Measurements from ENCODE around the gene MTFR2.

The MTFR2 gene

GRCh38 chr6:136216503-136217401 is 33.4 kb downstream of the MTFR2 start:
- TF ChIP-seq, protein P1, sequence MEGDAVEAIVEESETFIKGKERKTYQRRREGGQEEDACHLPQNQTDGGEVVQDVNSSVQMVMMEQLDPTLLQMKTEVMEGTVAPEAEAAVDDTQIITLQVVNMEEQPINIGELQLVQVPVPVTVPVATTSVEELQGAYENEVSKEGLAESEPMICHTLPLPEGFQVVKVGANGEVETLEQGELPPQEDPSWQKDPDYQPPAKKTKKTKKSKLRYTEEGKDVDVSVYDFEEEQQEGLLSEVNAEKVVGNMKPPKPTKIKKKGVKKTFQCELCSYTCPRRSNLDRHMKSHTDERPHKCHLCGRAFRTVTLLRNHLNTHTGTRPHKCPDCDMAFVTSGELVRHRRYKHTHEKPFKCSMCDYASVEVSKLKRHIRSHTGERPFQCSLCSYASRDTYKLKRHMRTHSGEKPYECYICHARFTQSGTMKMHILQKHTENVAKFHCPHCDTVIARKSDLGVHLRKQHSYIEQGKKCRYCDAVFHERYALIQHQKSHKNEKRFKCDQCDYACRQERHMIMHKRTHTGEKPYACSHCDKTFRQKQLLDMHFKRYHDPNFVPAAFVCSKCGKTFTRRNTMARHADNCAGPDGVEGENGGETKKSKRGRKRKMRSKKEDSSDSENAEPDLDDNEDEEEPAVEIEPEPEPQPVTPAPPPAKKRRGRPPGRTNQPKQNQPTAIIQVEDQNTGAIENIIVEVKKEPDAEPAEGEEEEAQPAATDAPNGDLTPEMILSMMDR (IDR thresholded peaks at IDR 0.05; ENCODE audit: unreplicated experiment in 3 of 3) = no peak
- H3K36me3 Mint-ChIP-seq (ENCODE audit: low read depth) = no peaks in the 10 kb centered on the region
- H3K4me1 Mint-ChIP-seq = peaks cover 13% of the 10 kb centered on the region
- H3K27ac Mint-ChIP-seq = peak overlapping the region in 1 of 3 experiments; percentile 4
- H3K4me3 Mint-ChIP-seq = no peak overlapping the region
- peaks cover 15% of the 10 kb centered on the region for H3K9me3 Mint-ChIP-seq
- no peaks in the 10 kb centered on the region for H3K27me3 Mint-ChIP-seq (ENCODE audit: low read depth)

DNA sequence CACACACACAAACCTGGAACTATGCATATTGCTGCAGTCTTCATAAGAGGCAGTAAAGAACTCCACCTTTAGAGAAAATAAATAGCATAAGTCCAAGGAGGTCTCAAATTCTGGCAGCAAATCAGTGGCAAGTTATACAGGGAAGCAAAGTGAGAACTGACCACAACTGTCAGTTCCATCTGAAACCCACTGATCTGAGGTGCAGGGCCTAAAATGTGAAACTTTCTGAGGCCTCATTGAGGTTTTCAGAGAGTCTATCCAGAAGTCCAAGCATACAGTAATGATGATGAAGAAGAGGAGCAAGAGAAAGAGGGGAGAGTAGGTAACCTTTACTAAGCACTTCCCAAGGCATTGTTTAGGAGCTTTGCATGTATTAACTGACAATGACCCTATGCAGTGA is 36.3 kb downstream of the MTFR2 start:
- TF ChIP-seq, protein P1 (IDR thresholded peaks at IDR 0.05; ENCODE audit: unreplicated experiment in 3 of 3) = no peak
- Mint-ChIP-seq H3K27ac (peak overlapping the region in 2 of 3 experiments; percentile 36 to 73), H3K4me3 (no peak overlapping the region), H3K9me3 (no peaks in the 10 kb centered on the region), H3K4me1 (peaks cover 13% of the 10 kb centered on the region), H3K36me3 (ENCODE audit: low read depth) (no peaks in the 10 kb centered on the region), H3K27me3 (ENCODE audit: low read depth) (no peaks in the 10 kb centered on the region)

- no peaks in the 10 kb centered on the region for H3K36me3 Mint-ChIP-seq (ENCODE audit: low read depth)
- H3K9me3 Mint-ChIP-seq = no peaks in the 10 kb centered on the region
- H3K4me1 Mint-ChIP-seq = peaks cover 13% of the 10 kb centered on the region
- no peaks in the 10 kb centered on the region for H3K27me3 Mint-ChIP-seq (ENCODE audit: low read depth)
- TF ChIP-seq, protein P1 (IDR thresholded peaks at IDR 0.05; ENCODE audit: unreplicated experiment in 3 of 3) = no peak
- H3K4me3 Mint-ChIP-seq = no peak overlapping the region
- H3K27ac Mint-ChIP-seq = peak overlapping the region; percentile 54 to 73 (median 58)
Observed at GRCh38 chr6:136213012-136213539, 37.0 kb downstream of the MTFR2 start.

DNA sequence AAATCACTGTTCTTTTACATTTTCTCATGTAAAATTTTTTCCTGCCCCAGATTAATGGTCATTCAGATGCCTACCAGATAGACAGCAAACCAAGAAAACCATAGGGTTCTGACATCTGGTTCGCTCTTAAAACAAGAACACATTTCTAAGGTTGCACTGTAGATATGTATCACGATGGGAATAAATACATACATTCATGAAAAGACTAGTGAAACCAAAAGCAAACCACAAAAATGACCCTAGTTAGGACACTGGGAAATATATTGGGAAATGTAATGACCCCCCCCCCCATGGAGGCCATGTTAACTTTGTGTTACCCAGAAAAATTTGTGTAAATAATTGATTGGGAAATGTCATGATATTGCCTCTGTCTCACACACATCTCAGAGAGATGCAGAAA is 37.5 kb downstream of the MTFR2 start:
- TF ChIP-seq, protein P1 (IDR thresholded peaks at IDR 0.05; ENCODE audit: unreplicated experiment in 3 of 3) = no peak
- no peaks in the 10 kb centered on the region for H3K27me3 Mint-ChIP-seq (ENCODE audit: low read depth)
- no peaks in the 10 kb centered on the region for H3K9me3 Mint-ChIP-seq
- H3K4me1 Mint-ChIP-seq = peaks cover 13% of the 10 kb centered on the region
- no peak overlapping the region for H3K4me3 Mint-ChIP-seq
- no peaks in the 10 kb centered on the region for H3K36me3 Mint-ChIP-seq (ENCODE audit: low read depth)
- H3K27ac Mint-ChIP-seq = peak overlapping the region; percentile 54 to 73 (median 58)

- Mint-ChIP-seq H3K4me1 (peaks cover 13% of the 10 kb centered on the region), H3K9me3 (no peaks in the 10 kb centered on the region), H3K27ac (peak overlapping the region in 1 of 3 experiments; percentile 39), H3K27me3 (ENCODE audit: low read depth) (no peaks in the 10 kb centered on the region), H3K4me3 (no peak overlapping the region), H3K36me3 (ENCODE audit: low read depth) (no peaks in the 10 kb centered on the region)
- TF ChIP-seq, protein P1 (IDR thresholded peaks at IDR 0.05; ENCODE audit: unreplicated experiment in 3 of 3) = no peak
Observed at GRCh38 chr6:136210398-136211165, 39.5 kb downstream of the MTFR2 start.
